Upper lobe of right lung (tissue), 1 donor: Measurements from ENCODE around the gene ZNF800. TPM values are rescaled to one million over a fixed set of nuclear protein-coding genes. Genes with fewer than 3 reads are reported as not detected.

Source experiments
- ATAC-seq: fragments of 200-7000 bp; cut with Tn5 transposase; one replicate; pipeline ENCODE4 v1.9.1; 2020; ENCODE audit warnings: mild to moderate bottlenecking, moderate library complexity
- DNase-seq: peaks from one replicate; pipeline ENCODE4 v3.0.0-alpha.2; 2020
- H3K27ac ChIP-seq: fragments of 200-600 bp; one replicate; pipeline ENCODE4 v1.8.0; 2022
- H3K27me3 ChIP-seq: fragments of 200-600 bp; one replicate; pipeline ENCODE4 v1.8.0; 2022; ENCODE audit warnings: mild to moderate bottlenecking
- H3K36me3 ChIP-seq: fragments of 200-600 bp; one replicate; pipeline ENCODE4 v1.8.0; 2022
- H3K4me1 ChIP-seq: fragments of 200-600 bp; one replicate; pipeline ENCODE4 v1.8.0; 2022
- H3K4me3 ChIP-seq: fragments of 200-600 bp; one replicate; pipeline ENCODE4 v1.8.0; 2022; ENCODE audit warnings: mild to moderate bottlenecking
- H3K9me3 ChIP-seq: fragments of 200-600 bp; one replicate; pipeline ENCODE4 v1.8.0; 2022
- intact Hi-C: fragments of 100-400 bp; cut with DNase I; formaldehyde crosslinking; loops from one replicate; pipeline ENCODE4 v1.11.0; 2022
- total RNA-seq: library from RNA; stranded (reverse); fragmentation: NEBNext Ultra II Directional; extraction: Animal tissue kit (Norgen Biotek cat#: 25700); gene quantifications from one replicate; pipeline ENCODE4 v1.2.1, GENCODE V29; 2021
- TF ChIP-seq, protein P1 (sequence below): fragments of 200-600 bp; IDR thresholded peaks from one replicate; pipeline ENCODE4 v1.8.0; 2022; ENCODE audit warnings: antibody characterized with exemption
- donor health status: DM: no; HTN: yes; CAD: no; lungs with severe emphysema.

Gene ZNF800
- total RNA-seq, 1 donor from 2014 or later: 34.9 TPM

DNA sequence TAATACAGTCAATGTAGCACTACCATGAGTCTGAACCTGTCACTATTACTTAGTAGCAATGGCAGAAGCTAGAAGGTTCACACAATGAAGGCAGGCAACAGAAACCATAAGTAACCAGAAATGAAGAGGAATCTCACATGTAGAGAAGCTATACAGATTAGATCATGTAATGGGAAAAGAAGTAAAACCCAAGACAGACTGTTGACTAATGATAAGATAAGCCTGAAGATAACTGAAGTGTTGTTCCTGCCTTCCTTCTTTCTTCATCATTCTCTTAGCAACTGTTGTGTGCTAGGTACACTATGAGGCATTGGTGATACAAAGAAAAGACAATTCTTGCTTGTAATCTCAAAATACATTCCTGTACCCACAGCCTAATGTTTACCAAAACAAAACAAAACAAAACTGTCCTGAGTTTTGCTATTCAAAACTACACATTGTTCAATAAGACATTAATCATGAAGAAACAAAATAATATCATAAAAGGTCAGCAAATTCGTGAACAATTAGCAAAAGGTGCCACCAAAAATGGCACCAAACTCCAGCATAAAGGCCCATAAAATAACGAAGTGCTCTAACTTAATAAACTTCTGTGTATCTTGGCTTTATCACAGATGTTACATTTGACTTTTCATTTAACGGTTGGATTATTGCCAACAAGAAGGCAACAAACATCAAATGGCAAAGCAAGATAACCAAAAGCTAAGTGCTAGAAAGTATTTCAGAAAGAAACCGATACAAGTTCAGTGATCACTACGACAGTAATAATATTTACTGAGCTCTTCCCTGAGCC is 27.1 kb downstream of the ZNF800 start:
- peaks cover 54% of the 10 kb centered on the region for H3K36me3 ChIP-seq
- TF ChIP-seq, protein P1, sequence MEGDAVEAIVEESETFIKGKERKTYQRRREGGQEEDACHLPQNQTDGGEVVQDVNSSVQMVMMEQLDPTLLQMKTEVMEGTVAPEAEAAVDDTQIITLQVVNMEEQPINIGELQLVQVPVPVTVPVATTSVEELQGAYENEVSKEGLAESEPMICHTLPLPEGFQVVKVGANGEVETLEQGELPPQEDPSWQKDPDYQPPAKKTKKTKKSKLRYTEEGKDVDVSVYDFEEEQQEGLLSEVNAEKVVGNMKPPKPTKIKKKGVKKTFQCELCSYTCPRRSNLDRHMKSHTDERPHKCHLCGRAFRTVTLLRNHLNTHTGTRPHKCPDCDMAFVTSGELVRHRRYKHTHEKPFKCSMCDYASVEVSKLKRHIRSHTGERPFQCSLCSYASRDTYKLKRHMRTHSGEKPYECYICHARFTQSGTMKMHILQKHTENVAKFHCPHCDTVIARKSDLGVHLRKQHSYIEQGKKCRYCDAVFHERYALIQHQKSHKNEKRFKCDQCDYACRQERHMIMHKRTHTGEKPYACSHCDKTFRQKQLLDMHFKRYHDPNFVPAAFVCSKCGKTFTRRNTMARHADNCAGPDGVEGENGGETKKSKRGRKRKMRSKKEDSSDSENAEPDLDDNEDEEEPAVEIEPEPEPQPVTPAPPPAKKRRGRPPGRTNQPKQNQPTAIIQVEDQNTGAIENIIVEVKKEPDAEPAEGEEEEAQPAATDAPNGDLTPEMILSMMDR: no peak
- DNase-seq: no peak
- intact Hi-C loops: no loop called here
- H3K27me3 ChIP-seq: no peaks in the 10 kb centered on the region
- H3K4me3 ChIP-seq: no peak overlapping the region
- H3K4me1 ChIP-seq: no peaks in the 10 kb centered on the region
- no peak for ATAC-seq
- no peaks in the 10 kb centered on the region for H3K9me3 ChIP-seq
- H3K27ac ChIP-seq: no peak overlapping the region

GRCh38 chr7:127362364-127363027 is 30.0 kb downstream of the ZNF800 start:
- intact Hi-C loops: no loop called here
- H3K36me3 ChIP-seq: peaks cover 44% of the 10 kb centered on the region
- no peak for ATAC-seq
- TF ChIP-seq, protein P1: no peak
- H3K9me3 ChIP-seq: no peaks in the 10 kb centered on the region
- H3K27ac ChIP-seq: no peak overlapping the region
- H3K4me3 ChIP-seq: no peak overlapping the region
- no peak for DNase-seq
- H3K4me1 ChIP-seq: no peaks in the 10 kb centered on the region
- no peaks in the 10 kb centered on the region for H3K27me3 ChIP-seq

DNA sequence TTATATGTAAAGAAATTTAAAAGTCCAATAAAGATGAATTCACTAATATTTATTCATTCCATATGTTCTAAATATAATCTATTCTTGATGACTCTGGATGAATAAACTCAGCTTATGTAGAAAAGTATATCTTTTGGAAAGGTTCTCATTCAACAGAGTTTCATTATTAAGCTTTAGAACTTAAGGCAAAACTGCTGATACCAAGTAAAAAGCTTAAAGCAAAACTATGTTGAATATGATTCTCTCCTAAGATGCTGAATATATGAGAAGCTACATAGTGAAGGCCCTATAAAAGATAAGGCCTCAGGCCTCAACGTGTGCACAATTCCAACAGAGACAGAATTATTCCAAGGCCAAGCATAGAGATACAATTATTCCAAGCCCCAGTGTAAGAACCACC is 30.8 kb downstream of the ZNF800 start:
- DNase-seq: no peak
- peaks cover 42% of the 10 kb centered on the region for H3K36me3 ChIP-seq
- TF ChIP-seq, protein P1: no peak
- no peak overlapping the region for H3K27ac ChIP-seq
- no peaks in the 10 kb centered on the region for H3K27me3 ChIP-seq
- intact Hi-C loops: no loop called here
- H3K4me3 ChIP-seq: no peak overlapping the region
- no peaks in the 10 kb centered on the region for H3K9me3 ChIP-seq
- H3K4me1 ChIP-seq: no peaks in the 10 kb centered on the region
- ATAC-seq: no peak

- no peak for ATAC-seq
- peaks cover 20% of the 10 kb centered on the region for H3K36me3 ChIP-seq
- intact Hi-C loops: no loop called here
Observed at GRCh38 chr7:127359011-127359410, 33.5 kb downstream of the ZNF800 start.

DNA sequence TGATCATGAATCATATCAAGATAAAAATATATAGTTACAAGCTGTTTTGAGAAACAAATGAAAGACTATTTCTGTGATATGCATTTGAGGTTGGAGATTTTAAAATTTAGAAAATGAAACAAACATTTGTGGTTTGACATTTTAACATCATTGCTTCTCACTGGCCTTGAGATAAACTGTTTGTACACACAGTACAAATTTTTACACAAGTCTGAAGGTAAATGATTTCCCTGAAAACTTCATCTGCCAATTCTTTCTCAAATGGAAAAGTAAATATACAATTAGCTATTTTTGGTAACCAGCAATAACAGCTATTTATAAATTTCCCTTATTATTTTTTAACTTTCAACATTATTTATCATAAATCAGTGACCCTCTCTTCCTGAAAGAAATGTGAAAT is 38.6 kb downstream of the ZNF800 start:
- ATAC-seq: no peak
- H3K36me3 ChIP-seq: no peaks in the 10 kb centered on the region

More at GRCh38 chr7:127359011-127359410, 33.5 kb downstream of the ZNF800 start:
- no peaks in the 10 kb centered on the region for H3K27me3 ChIP-seq
- no peaks in the 10 kb centered on the region for H3K4me1 ChIP-seq
- no peaks in the 10 kb centered on the region for H3K9me3 ChIP-seq
- no peak overlapping the region for H3K4me3 ChIP-seq
- no peak overlapping the region for H3K27ac ChIP-seq
- TF ChIP-seq, protein P1: no peak
- no peak for DNase-seq

More for the DNA sequence above, 38.6 kb downstream of the ZNF800 start:
- H3K4me3 ChIP-seq: no peak overlapping the region
- H3K27me3 ChIP-seq: no peaks in the 10 kb centered on the region
- no peak for DNase-seq
- H3K27ac ChIP-seq: no peak overlapping the region
- intact Hi-C loops: no loop called here
- no peaks in the 10 kb centered on the region for H3K4me1 ChIP-seq
- H3K9me3 ChIP-seq: no peaks in the 10 kb centered on the region
- TF ChIP-seq, protein P1: no peak
